HK-2 (cell line): ENCODE results near the gene ETFBKMT.
"Not testable (repeated sequence)": the region's sequence is repeated elsewhere in the genome, so short reads cannot be mapped to it uniquely, and the experiment has no call there.

ENCODE experiments used
- DNase-seq: peaks from one replicate; pipeline ENCODE4 v3.0.0-alpha.2; 2018; ENCODE audit not compliant: unreplicated experiment

Gene ETFBKMT

GRCh38 chr12:31718542-31719198, 59.2 kb downstream of the ETFBKMT start:
- DNase-seq, result not testable (repeated sequence)

DNA sequence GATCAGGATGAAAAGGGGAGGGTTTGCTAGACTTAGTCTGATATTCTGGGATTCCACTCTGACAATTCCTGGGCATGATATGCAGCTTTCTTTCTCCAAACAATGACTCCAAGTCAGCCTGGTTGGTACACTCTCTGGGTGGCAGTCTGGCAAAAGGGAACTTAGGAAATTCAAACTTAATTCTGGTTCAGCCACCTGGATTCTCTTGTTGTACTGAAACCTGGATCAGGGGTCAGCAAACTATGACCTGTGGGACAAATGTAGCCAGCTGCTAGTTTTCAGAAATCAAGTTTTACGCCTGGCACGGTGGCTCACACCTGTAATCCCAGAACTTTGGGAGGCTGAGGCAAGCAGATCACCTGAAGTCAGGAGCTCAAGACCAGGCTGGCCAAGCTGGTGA, 63.1 kb downstream of the ETFBKMT start:
- DNase-seq, result no peak
